ENCODE data around the gene RBP3.

Gene RBP3

DNA sequence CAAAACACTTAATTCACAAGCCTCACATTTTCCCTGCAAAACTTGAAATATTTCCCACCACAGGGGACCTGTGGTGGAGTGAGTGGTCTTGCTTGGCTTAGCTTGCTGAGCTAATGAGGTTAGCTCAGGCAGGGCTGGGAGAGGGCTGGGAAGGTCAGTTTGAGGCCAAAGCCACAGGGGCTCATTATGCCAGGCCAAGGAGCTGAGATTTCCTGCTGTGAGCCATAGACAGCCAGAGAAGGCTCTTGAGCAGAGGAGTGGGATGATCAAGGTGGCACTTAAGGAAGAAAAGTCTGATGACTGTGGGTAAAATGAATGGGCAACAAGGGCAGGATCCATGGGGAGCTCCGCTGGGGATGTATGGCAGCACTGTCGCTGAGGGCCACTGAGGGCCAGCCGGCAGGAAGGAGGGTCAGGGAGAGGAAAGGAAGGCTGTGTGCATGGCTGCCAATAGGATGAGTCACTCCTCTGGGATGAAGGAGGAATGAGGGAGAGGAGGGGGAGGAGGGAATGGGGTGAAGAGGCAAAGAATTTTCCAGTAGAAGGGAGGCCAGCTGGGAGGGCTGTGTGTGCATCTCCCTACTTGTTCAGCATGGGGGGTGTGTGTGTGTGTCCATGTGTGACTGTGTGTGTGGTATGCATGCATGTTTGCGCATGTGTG, 54.6 kb downstream of the RBP3 start:
- no peak for DNase-seq

DNA sequence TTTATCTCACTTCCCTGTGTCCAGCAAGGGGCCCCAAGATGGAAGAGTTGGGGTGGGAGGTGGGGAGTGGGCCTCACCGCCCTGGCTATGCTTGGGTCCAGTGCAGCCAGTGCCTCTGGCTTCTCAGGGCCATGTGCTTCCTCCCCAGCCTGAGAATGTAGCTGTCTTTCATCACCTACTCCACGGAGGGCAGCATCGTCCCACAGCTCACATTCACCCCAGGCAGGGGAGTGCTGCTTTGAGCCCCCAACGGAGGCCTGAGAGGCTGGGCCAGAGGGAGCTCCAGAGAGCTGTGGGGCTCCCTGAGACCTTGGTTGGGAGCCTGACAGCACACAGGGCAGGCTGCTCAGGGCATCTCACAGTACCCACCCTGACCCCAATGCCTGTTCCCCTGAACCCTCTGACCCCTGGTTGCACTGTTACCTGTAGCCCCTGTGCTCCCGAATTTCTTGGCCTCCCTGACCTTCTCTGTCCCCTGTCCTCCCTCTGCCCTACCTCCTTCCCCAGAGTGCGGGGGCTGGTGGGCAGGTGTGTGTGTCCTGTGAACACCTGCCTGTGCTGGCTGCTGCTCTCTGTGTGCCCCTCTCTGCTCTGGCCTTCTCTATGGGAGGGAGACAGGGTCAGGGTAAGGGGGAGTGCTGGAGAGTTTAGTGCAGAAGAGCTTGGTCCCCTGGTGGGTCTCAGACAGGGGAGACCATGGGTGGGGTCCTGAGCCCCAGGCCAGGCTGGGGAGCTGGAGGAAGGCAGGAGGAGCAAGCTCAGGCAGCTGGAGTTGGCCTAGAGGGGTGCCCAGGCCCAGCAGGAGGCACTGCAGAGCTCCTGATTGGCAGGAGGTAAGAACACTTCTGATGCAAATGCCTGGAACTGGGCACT, 55.5 kb downstream of the RBP3 start:
- DNase-seq = no peak

DNA sequence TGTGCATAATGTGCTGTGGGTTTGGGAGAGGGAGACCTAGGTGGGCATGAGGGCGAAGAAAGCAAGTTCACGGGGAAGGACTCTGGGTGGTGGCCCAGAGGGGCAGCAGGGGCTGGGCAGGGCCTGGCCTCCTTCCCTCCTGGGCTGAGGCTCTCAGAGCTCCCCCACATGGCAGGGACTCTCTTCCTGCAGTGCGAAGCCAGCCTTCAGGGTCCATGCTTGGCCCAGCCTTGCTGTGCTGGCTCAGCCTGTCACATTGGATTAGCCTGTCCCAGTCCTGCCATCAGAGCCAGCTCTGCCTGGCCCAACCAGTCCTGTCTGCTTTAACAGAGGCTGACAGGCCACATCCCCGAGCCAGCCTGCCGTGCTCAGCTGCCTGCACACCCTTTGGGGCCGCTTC, 56.3 kb downstream of the RBP3 start:
- no peak for DNase-seq

DNA sequence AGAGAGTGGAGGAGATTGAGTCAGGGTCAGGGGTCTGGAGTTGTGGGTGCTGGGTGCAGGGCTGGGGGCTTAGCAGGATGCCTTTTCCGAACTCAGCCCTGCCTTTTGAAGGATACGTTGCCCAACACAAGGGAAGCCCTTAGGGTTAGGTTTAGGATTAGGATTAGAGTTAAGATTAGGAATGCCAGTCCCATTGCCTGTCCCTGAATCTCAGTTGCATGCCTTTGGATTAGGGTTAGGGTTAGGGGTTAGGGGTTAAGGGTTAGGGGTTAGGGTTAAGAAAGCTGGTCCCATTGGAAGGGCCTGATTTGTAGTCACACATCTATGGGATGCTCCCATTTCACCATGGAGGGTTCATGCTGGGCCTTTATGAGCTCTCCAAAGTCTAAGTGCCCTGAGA, 56.8 kb downstream of the RBP3 start:
- DNase-seq = no peak

DNA sequence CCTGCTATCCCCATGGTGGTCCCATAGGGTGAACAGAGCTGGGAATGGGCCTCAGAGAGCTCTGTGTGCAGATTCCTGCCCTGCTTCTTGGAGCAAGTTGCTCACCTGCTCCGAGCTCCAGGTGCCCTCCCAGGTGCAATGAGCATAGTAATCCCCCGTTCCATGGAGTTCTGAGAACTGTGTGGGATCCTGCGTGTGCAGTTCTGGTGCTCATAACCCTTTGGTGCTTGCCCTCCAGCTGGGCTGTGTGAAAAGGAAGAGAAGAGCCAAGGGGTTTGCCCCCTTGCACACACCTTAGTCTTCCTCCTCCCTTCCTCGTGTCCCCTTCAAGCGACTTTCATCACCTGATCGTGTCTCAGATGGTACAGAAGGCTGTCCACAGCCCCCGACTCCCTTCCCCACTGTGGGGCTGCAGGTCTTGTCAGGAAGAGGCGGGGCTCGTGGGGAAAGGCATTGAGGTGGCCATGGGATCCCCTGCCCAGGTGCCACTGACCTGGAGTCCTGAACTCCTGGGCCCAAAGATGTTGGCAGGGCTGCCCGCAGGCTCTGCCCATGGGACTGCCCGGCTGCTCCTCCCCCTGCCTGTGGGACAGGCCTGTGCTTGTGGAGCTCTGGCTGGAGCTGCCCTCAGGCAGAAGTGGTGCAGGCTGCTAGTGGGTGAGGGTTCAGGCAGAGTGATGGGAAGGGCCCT, 57.8 kb downstream of the RBP3 start:
- DNase-seq = no peak

DNA sequence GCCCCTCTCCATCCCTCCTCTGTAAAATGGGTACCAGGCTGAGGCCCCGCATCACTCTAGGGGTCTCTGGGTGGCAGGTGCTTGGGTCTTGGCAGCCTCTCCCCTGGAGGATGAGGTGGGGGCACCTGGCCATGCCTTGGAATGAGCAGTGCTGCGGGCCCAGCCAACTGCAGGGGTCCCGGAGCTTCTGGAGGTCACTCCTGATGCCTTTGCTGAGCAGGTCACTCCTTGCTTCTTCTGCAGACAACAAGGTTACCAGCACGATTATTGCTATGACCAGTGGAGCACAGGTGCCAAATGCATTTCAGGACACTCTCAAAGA, 58.3 kb downstream of the RBP3 start:
- no peak for DNase-seq

DNA sequence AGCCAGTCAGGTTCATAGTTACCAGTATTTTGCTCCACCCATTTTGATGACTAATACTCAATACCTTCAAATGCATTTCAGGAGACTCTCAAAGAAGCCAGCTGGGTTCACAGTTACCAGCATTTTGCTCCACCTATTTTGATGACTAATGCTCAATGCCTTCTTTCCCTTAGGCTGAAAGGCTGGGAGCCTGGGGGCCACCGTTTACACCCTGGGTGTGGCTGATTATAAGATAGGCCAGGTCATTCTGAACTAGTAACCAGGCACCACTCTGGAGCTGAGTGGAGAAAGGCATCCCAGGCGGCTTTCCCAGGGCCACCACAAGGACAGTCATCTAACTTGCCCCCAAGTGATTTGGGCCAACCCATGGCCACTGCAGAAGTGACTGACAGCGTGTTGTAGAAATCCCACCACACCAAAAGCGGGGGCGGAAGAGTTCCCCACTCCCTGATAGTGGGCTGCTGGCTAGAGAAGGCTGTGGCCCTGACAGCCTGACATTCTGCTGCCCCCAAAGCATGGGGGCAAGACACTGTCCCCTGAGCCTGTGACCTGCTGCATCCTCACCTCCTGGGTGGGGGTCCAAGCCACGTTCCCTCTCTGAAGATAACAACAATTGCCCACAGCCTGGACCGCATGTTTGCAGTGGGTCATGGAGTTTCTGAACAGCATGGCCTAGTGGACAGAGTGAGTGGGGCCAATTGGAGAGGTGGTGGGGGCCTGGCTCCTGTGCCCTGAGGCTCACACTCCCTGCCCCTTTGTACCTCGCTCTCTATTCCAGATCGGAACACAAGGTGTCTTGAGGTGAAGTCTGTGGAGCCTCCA, 58.9 kb downstream of the RBP3 start:
- DNase-seq = no peak

All from NCI-H748 treated with DMSO at 0.1 percent for 48 hours (cell line).